Natural killer cell treated with Interleukin-12 subunit alpha and Interleukin-12 subunit beta and Interleukin-15 and Interleukin-18, amount 100 ng/mL, for 72 hours (primary cell): Measurements from ENCODE around the gene ARFGAP1. TPM values are rescaled to one million over a fixed set of nuclear protein-coding genes. Genes with fewer than 3 reads are reported as not detected.

ENCODE experiments used
- ATAC-seq, 2 donors: fragments of 150-1000 bp; cut with Tn5 transposase in 1 of 2; sonication (Bioruptor Pico), chemical (Tn5 transposase) in 1 of 2; 2 replicates each; pipeline ENCODE4 v1.10.0; 2021
- DNase-seq: peaks from one replicate; pipeline ENCODE4 v3.0.0; 2022; ENCODE audit warnings: low spot score
- H3K27ac Mint-ChIP-seq, 2 donors: 1 replicate in 1 of 2; 2 replicates in 1 of 2; pipeline ENCODE4 v1.8.0; 2022; ENCODE audit warnings: mixed read lengths in 2 of 2, mild to moderate bottlenecking in 1 of 2, moderate library complexity in 1 of 2
- H3K27me3 Mint-ChIP-seq, 2 donors: 1 replicate in 1 of 2; 2 replicates in 1 of 2; pipeline ENCODE4 v1.8.0; 2022; ENCODE audit warnings: mixed read lengths in 2 of 2
- H3K36me3 Mint-ChIP-seq: one replicate; pipeline ENCODE4 v1.8.0; 2022; ENCODE audit warnings: mixed read lengths
- H3K4me1 Mint-ChIP-seq, 2 donors: 1 replicate in 1 of 2; 2 replicates in 1 of 2; pipeline ENCODE4 v1.8.0; 2022; ENCODE audit warnings: low read depth in 2 of 2, mixed read lengths in 2 of 2, mild to moderate bottlenecking in 1 of 2
- H3K4me3 Mint-ChIP-seq: one replicate; pipeline ENCODE4 v1.8.0; 2022; ENCODE audit warnings: mixed read lengths
- H3K9me3 Mint-ChIP-seq: 2 replicates; pipeline ENCODE4 v1.8.0; 2022; ENCODE audit warnings: mixed read lengths
- total RNA-seq, 2 donors: library from RNA; stranded (reverse); gene quantifications; one replicate each; pipeline ENCODE4 v1.2.3, GENCODE V29; 2022

ARFGAP1 gene
- total RNA-seq, 2 donors from 2014 or later: 87.2 to 144 TPM

DNA sequence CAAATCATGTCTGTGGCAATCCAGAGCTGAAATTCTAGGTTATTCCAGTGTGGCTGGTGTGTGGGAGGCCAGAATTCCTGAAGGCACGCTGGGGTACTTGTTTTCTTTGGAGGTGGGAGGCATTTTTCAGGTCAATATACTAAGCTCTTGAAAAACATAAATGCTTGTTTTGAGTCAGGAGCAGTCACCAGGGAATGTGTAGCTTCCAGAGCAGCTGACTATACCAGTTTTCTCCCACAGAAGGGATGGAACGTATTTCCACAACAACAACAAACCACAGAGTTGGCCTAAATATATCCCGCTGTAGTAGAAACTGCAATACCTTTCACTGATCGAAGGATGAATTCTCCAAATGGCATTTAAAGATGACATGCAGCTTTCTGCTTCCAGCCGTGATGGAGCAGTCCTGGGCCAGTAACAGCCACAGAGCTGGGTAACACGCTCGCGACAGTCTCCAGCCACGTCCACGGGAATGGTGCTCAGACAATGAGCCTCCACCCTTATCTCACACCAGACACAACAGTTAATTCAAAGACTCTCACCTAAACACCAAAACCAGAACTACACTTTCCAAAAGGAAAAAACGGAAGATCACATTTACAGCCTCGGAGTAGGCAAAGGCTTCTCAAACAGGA lies 65.3 kb downstream of the ARFGAP1 start:
- Mint-ChIP-seq H3K9me3 (peaks cover 14% of the 10 kb centered on the region), H3K27me3 (peaks cover 19 to 45% of the 10 kb centered on the region in 2 donors), H3K27ac (no peak overlapping the region), H3K4me3 (no peak overlapping the region), H3K4me1 (no peaks in the 10 kb centered on the region), H3K36me3 (no peaks in the 10 kb centered on the region)
- ATAC-seq: no peak
- DNase-seq: no peak

Other genes starting within 250 kb of the ARFGAP1 start
- gene YTHDF1, start 56.7 kb upstream of the ARFGAP1 start, total RNA-seq: 10 to 100 TPM; 38.2 to 47.6 TPM
- gene BIRC7, start 36.9 kb upstream of the ARFGAP1 start, total RNA-seq: not detected
- gene NKAIN4, start 18.4 kb upstream of the ARFGAP1 start, total RNA-seq: not detected
- gene COL20A1, start 20.4 kb downstream of the ARFGAP1 start, total RNA-seq: not detected
- gene CHRNA4, start 88.5 kb downstream of the ARFGAP1 start, total RNA-seq: not detected
- gene KCNQ2, start 199.8 kb downstream of the ARFGAP1 start, total RNA-seq: not detected
- 1 to 10 TPM; 3.1 to 6.1 TPM for gene EEF1A2, start 226.3 kb downstream of the ARFGAP1 start, total RNA-seq
- 10 to 100 TPM; 66.4 to 96.9 TPM for gene PPDPF, start 248.0 kb downstream of the ARFGAP1 start, total RNA-seq